Stimulated activated CD4-positive, alpha-beta T cell treated with anti-CD3 and anti-CD28 coated beads, Interleukin-4, amount 100 ng/mL, for 1 hour (primary cell): Measurements from ENCODE around the gene TMEM151A.
"Not testable (repeated sequence)": the region's sequence is repeated elsewhere in the genome, so short reads cannot be mapped to it uniquely, and the experiment has no call there.

ENCODE experiments used
- DNase-seq: peaks from one replicate; pipeline ENCODE4 v3.0.0-alpha.2; 2020

Gene TMEM151A

GRCh38 chr11:66267379-66268243 lies 24.1 kb upstream of the TMEM151A start:
- DNase-seq = peak; percentile 86

GRCh38 chr11:66268244-66268951 lies 23.3 kb upstream of the TMEM151A start, which contains the start of gene RAB1B:
Gene RAB1B (plus strand): TSS chr11:66268639. CDS start chr11:66268680, 41 bp downstream.
- DNase-seq = peak; percentile 100

GRCh38 chr11:66268952-66269905 lies 22.5 kb upstream of the TMEM151A start:
- DNase-seq = no peak

GRCh38 chr11:66271816-66272215 lies 19.9 kb upstream of the TMEM151A start:
- no peak for DNase-seq

- DNase-seq = no peak
Observed at GRCh38 chr11:66272596-66272995, 19.1 kb upstream of the TMEM151A start.

GRCh38 chr11:66274219-66274618 lies 17.5 kb upstream of the TMEM151A start:
- no peak for DNase-seq

GRCh38 chr11:66275396-66275795 lies 16.3 kb upstream of the TMEM151A start:
- no peak for DNase-seq

- DNase-seq = no peak
Observed at GRCh38 chr11:66275984-66276612, 15.6 kb upstream of the TMEM151A start.

- DNase-seq = not testable (repeated sequence)
Observed at GRCh38 chr11:66276619-66277018, 15.1 kb upstream of the TMEM151A start.

GRCh38 chr11:66277064-66277463 lies 14.6 kb upstream of the TMEM151A start:
- not testable (repeated sequence) for DNase-seq

- peak; percentile 61 for DNase-seq
Observed at GRCh38 chr11:66277471-66278362, 14.0 kb upstream of the TMEM151A start, which contains the start of gene CNIH2. Gene CNIH2 (plus strand): TSS chr11:66278175. CDS start chr11:66278457, 282 bp downstream.

GRCh38 chr11:66278363-66279091 lies 13.2 kb upstream of the TMEM151A start:
- no peak for DNase-seq

GRCh38 chr11:66279092-66279734 lies 12.5 kb upstream of the TMEM151A start:
- no peak for DNase-seq

- DNase-seq = no peak
Observed at GRCh38 chr11:66280428-66280827, 11.3 kb upstream of the TMEM151A start.

GRCh38 chr11:66281001-66281400 lies 10.7 kb upstream of the TMEM151A start:
- no peak for DNase-seq

GRCh38 chr11:66281776-66282467 lies 9.8 kb upstream of the TMEM151A start:
- DNase-seq = no peak

GRCh38 chr11:66282468-66283455 lies 8.9 kb upstream of the TMEM151A start:
- peak; percentile 99 for DNase-seq
